GM19468 (cell line): ENCODE data around the gene GNG3.

Source experiments
- ATAC-seq: cut with Tn5 transposase; IDR thresholded peaks from one replicate; pipeline ENCODE4 v1.9.1; 2021; ENCODE audit warnings: mild to moderate bottlenecking, moderate library complexity, moderate number of reproducible peaks; ENCODE audit not compliant: unreplicated experiment; ENCODE audit errors: extremely low read depth

GNG3 gene

GRCh38 chr11:62752994-62753735 lies 45.7 kb downstream of the GNG3 start:
- ATAC-seq, result no peak

GRCh38 chr11:62753736-62754603 lies 46.5 kb downstream of the GNG3 start, which contains the start of gene ZBTB3:
Gene ZBTB3 (minus strand): TSS chr11:62754160. CDS start chr11:62753664, 496 bp downstream.
- peak; percentile 81 for ATAC-seq

- no peak for ATAC-seq
These were observed 47.7 kb downstream of the GNG3 start for GRCh38 chr11:62755086-62755615.

GRCh38 chr11:62757846-62758788 lies 50.6 kb downstream of the GNG3 start:
- no peak for ATAC-seq
